Stimulated activated CD4-positive, alpha-beta T cell treated with anti-CD3 and anti-CD28 coated beads, Interleukin-15, amount 100 ng/mL, for 48 hours (primary cell): Measurements from ENCODE around the gene TMPRSS15.

ENCODE experiments used
- DNase-seq, 2 donors: peaks; one replicate each; pipeline ENCODE4 v3.0.0-alpha.2; 2020; ENCODE audit warnings: low read depth in 2 of 2

TMPRSS15 gene

GRCh38 chr21:18244671-18245463 is 158.7 kb downstream of the TMPRSS15 start, which contains the start of gene CHODL:
CHODL (plus strand) TSS chr21:18244833; CDS start chr21:18245224, 391 bp downstream.
- no peak for DNase-seq

GRCh38 chr21:18235545-18235944 is 168.0 kb downstream of the TMPRSS15 start:
- DNase-seq, result no peak

- DNase-seq, result no peak
These were observed 175.4 kb downstream of the TMPRSS15 start for GRCh38 chr21:18228060-18228739.

GRCh38 chr21:18222346-18222745 is 181.2 kb downstream of the TMPRSS15 start:
- DNase-seq, result no peak

GRCh38 chr21:18220498-18220897 is 183.1 kb downstream of the TMPRSS15 start:
- no peak for DNase-seq
